ENCODE measurements around the gene VAT1L. TPM values are rescaled to one million over a fixed set of nuclear protein-coding genes. Genes with fewer than 3 reads are reported as not detected.

VAT1L gene
- total RNA-seq, 2 donors from 2014 or later, result 0.33 to 2.3 TPM

- ATAC-seq (no peak), DNase-seq (no peak)
- H3K27me3 ChIP-seq, result no peaks in the 10 kb centered on the region
- peaks cover 11% of the 10 kb centered on the region for H3K4me1 ChIP-seq
- TF ChIP-seq CTCF (IDR thresholded peaks at IDR 0.05) (no peak), POLR2A (IDR thresholded peaks at IDR 0.05) (no peak)
- 19 to 29% methylated on average over 2 of the region's 2 CpGs for WGBS, 2 donors
- H3K4me3 ChIP-seq, result no peak overlapping the region
- intact Hi-C loops (cut with DNase I), result no loop called here
- no peaks in the 10 kb centered on the region for H3K36me3 ChIP-seq (replicated peaks in 1 of 2; ENCODE audit: insufficient read depth in 1 of 2, low read depth in 2 of 2)
- no peaks in the 10 kb centered on the region for H3K9me3 ChIP-seq
- H3K27ac ChIP-seq, result no peak overlapping the region
These were observed 24.6 kb downstream of the VAT1L start for GRCh38 chr16:77812856-77813500.

GRCh38 chr16:77816293-77816692, 27.9 kb downstream of the VAT1L start:
- TF ChIP-seq CTCF (IDR thresholded peaks at IDR 0.05), result no peak
- no peak for TF ChIP-seq POLR2A (IDR thresholded peaks at IDR 0.05)
- H3K4me3 ChIP-seq, result no peak overlapping the region
- no peaks in the 10 kb centered on the region for H3K36me3 ChIP-seq (replicated peaks in 1 of 2; ENCODE audit: insufficient read depth in 1 of 2, low read depth in 2 of 2)
- H3K4me1 ChIP-seq, result peaks cover 11% of the 10 kb centered on the region
- ATAC-seq, result peak; percentile 73
- peak; percentile 45 to 71 (median 62) for DNase-seq
- intact Hi-C loops (cut with DNase I), result no loop called here
- no peaks in the 10 kb centered on the region for H3K27me3 ChIP-seq
- H3K27ac ChIP-seq, result peak overlapping the region in 2 of 4 donors; percentile 24 to 42
- H3K9me3 ChIP-seq, result no peaks in the 10 kb centered on the region

GRCh38 chr16:77820340-77820739, 32.0 kb downstream of the VAT1L start:
- Histone ChIP-seq H3K27ac (no peak overlapping the region), H3K4me3 (no peak overlapping the region), H3K4me1 (peaks cover 5% of the 10 kb centered on the region), H3K27me3 (no peaks in the 10 kb centered on the region), H3K36me3 (replicated peaks in 1 of 2; ENCODE audit: insufficient read depth in 1 of 2, low read depth in 2 of 2) (no peaks in the 10 kb centered on the region), H3K9me3 (no peaks in the 10 kb centered on the region)
- no peak for ATAC-seq
- TF ChIP-seq POLR2A (IDR thresholded peaks at IDR 0.05), result no peak
- no peak for TF ChIP-seq CTCF (IDR thresholded peaks at IDR 0.05)
- 50 to 54% methylated on average over 3 of the region's 3 CpGs for WGBS, 2 donors
- DNase-seq, result no peak
- intact Hi-C loops (cut with DNase I), result no loop called here

DNA sequence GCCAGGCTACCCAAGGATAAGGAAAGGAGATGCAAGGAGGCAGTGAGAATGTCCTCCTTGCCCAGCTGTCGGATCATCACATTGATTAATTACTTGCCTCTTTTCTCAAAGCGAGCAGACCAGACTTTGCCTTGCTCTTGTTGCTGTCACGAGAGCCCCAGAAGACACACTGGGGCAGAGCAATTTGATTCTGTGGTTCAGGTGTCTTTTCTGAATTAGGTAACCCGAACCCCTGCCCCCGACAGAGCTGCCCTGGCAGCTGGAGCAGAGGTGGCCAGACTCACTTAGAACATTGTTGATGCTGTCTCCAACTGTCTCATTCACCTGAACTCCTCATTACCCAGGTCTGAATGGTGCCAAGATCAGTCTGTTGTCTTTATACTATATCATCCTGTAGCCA, 34.3 kb downstream of the VAT1L start:
- TF ChIP-seq CTCF (IDR thresholded peaks at IDR 0.05), result no peak
- no peak for TF ChIP-seq POLR2A (IDR thresholded peaks at IDR 0.05)
- 55 to 74% methylated on average over 5 of the region's 5 CpGs for WGBS, 2 donors
- DNase-seq (no peak), ATAC-seq (no peak)
- no peak overlapping the region for H3K27ac ChIP-seq
- H3K27me3 ChIP-seq, result no peaks in the 10 kb centered on the region
- H3K4me3 ChIP-seq, result no peak overlapping the region
- no peaks in the 10 kb centered on the region for H3K4me1 ChIP-seq
- no peaks in the 10 kb centered on the region for H3K9me3 ChIP-seq
- intact Hi-C loops (cut with DNase I), result no loop called here
- no peaks in the 10 kb centered on the region for H3K36me3 ChIP-seq (replicated peaks in 1 of 2; ENCODE audit: insufficient read depth in 1 of 2, low read depth in 2 of 2)

GRCh38 chr16:77823067-77823466, 34.7 kb downstream of the VAT1L start:
- WGBS, 2 donors, result 61 to 66% methylated on average over 4 of the region's 4 CpGs
- Histone ChIP-seq H3K9me3 (no peaks in the 10 kb centered on the region), H3K4me1 (no peaks in the 10 kb centered on the region), H3K27me3 (no peaks in the 10 kb centered on the region), H3K4me3 (no peak overlapping the region), H3K27ac (no peak overlapping the region), H3K36me3 (replicated peaks in 1 of 2; ENCODE audit: insufficient read depth in 1 of 2, low read depth in 2 of 2) (no peaks in the 10 kb centered on the region)
- DNase-seq, result no peak
- no peak for ATAC-seq
- TF ChIP-seq POLR2A (IDR thresholded peaks at IDR 0.05) (no peak), CTCF (IDR thresholded peaks at IDR 0.05) (no peak)
- intact Hi-C loops (cut with DNase I), result no loop called here
